ENCODE results near the gene CDH4.

Gene CDH4

GRCh38 chr20:61251529-61252393 lies at the start of gene CDH4:
Gene CDH4, plus strand, starts transcription at chr20:61252261.
- no peak for DNase-seq

GRCh38 chr20:61203320-61203719 lies 48.7 kb upstream of the CDH4 start:
- DNase-seq, result no peak

- no peak for DNase-seq
Measured at GRCh38 chr20:61204206-61204605, 47.9 kb upstream of the CDH4 start.

- no peak for DNase-seq
Measured at GRCh38 chr20:61205769-61206168, 46.3 kb upstream of the CDH4 start.

- DNase-seq, result no peak
Measured at GRCh38 chr20:61210862-61211261, 41.2 kb upstream of the CDH4 start.

- no peak for DNase-seq
Measured at GRCh38 chr20:61217848-61218247, 34.2 kb upstream of the CDH4 start.

- no peak for DNase-seq
Measured at GRCh38 chr20:61219021-61219431, 33.0 kb upstream of the CDH4 start.

GRCh38 chr20:61220131-61220530 lies 31.9 kb upstream of the CDH4 start:
- no peak for DNase-seq

GRCh38 chr20:61220626-61221325 lies 31.3 kb upstream of the CDH4 start:
- DNase-seq, result no peak

GRCh38 chr20:61222699-61223098 lies 29.4 kb upstream of the CDH4 start:
- DNase-seq, result no peak

GRCh38 chr20:61223121-61223520 lies 28.9 kb upstream of the CDH4 start:
- no peak for DNase-seq

- DNase-seq, result no peak
Measured at GRCh38 chr20:61230166-61230565, 21.9 kb upstream of the CDH4 start.

- no peak for DNase-seq
Measured at GRCh38 chr20:61233590-61233989, 18.5 kb upstream of the CDH4 start.

- no peak for DNase-seq
Measured at GRCh38 chr20:61234224-61234890, 17.7 kb upstream of the CDH4 start.

GRCh38 chr20:61236713-61237112 lies 15.3 kb upstream of the CDH4 start:
- no peak for DNase-seq

- no peak for DNase-seq
Measured at GRCh38 chr20:61238813-61239212, 13.2 kb upstream of the CDH4 start.

- DNase-seq, result no peak
Measured at GRCh38 chr20:61240814-61241213, 11.2 kb upstream of the CDH4 start.

GRCh38 chr20:61244213-61244612 lies 7.8 kb upstream of the CDH4 start:
- no peak for DNase-seq

- no peak for DNase-seq
Measured at GRCh38 chr20:61246269-61246668, 5.8 kb upstream of the CDH4 start.

- no peak for DNase-seq
Measured at GRCh38 chr20:61249626-61250025, 2.4 kb upstream of the CDH4 start.

GRCh38 chr20:61252601-61253263 lies 671 bp downstream of the CDH4 start:
- DNase-seq, result no peak

- DNase-seq, result no peak
Measured at GRCh38 chr20:61253264-61253639, 1.2 kb downstream of the CDH4 start.

Data from stimulated activated CD4-positive, alpha-beta T cell treated with anti-CD3 and anti-CD28 coated beads, Interleukin-4, amount 100 ng/mL, for 24 hours (primary cell).